Liver (tissue), 9 donors: ENCODE data around the gene DDIAS. TPM values are rescaled to one million over a fixed set of nuclear protein-coding genes. Genes with fewer than 3 reads are reported as not detected.

Source experiments
- DNase-seq: peaks from one replicate; pipeline ENCODE4 v3.0.0-alpha.2; 2017; ENCODE audit warnings: low spot score
- H3K27ac ChIP-seq, 2 donors: one replicate each; pipeline ENCODE4 v1.7.0; 2013; ENCODE audit warnings: inconsistent platforms in 2 of 2, low read length in 2 of 2, control low read depth in 1 of 2, low read depth in 1 of 2, mild to moderate bottlenecking in 1 of 2
- H3K27me3 ChIP-seq, 4 donors: one replicate each; pipeline versions ENCODE4 v1.6.1 to v1.7.0; 2013; ENCODE audit warnings: low read length in 3 of 4, inconsistent platforms in 1 of 4, mild to moderate bottlenecking in 1 of 4, moderate library complexity in 1 of 4; ENCODE audit not compliant: control insufficient read depth in 4 of 4, insufficient read depth in 4 of 4
- H3K36me3 ChIP-seq, 4 donors: one replicate each; pipeline versions ENCODE4 v1.6.1 to v1.7.0; 2013; ENCODE audit warnings: low read length in 3 of 4, mild to moderate bottlenecking in 3 of 4, low read depth in 1 of 4, moderate library complexity in 1 of 4; ENCODE audit not compliant: control insufficient read depth in 4 of 4, insufficient read depth in 3 of 4
- H3K4me1 ChIP-seq, 4 donors: one replicate each; pipeline versions ENCODE4 v1.6.1 to v1.7.0; 2013; ENCODE audit warnings: low read length in 3 of 4, mild to moderate bottlenecking in 3 of 4, moderate library complexity in 1 of 4; ENCODE audit not compliant: control insufficient read depth in 4 of 4, insufficient read depth in 4 of 4
- H3K4me3 ChIP-seq, 3 donors: one replicate each; pipeline versions ENCODE4 v1.6.1 to v1.7.0; 2013; ENCODE audit warnings: low read length in 3 of 3, control low read depth in 1 of 3, low read depth in 1 of 3, mild to moderate bottlenecking in 1 of 3
- H3K9ac ChIP-seq, 2 donors: one replicate each; pipeline ENCODE4 v1.7.0; 2013; ENCODE audit warnings: low read length in 2 of 2, mild to moderate bottlenecking in 2 of 2, moderate library complexity in 2 of 2, control low read depth in 1 of 2, low read depth in 1 of 2
- H3K9me3 ChIP-seq, 4 donors: one replicate each; pipeline versions ENCODE4 v1.6.1 to v1.7.0; 2013; ENCODE audit warnings: low read length in 3 of 4; ENCODE audit not compliant: control insufficient read depth in 4 of 4
- ATF3 ChIP-seq: IDR thresholded peaks from 2 replicates; pipeline ENCODE4 v1.6.1; 2016; ENCODE audit warnings: antibody characterized with exemption
- CTCF ChIP-seq: fragments of 150-350 bp; IDR thresholded peaks from 2 replicates; pipeline ENCODE4 v1.5.1; 2017; ENCODE audit warnings: improper control_type of control experiment, low read depth, low read length; ENCODE audit not compliant: missing input control
- EGR1 ChIP-seq, 2 donors: IDR thresholded peaks; 2 replicates each; pipeline ENCODE4 v1.6.1; 2016 to 2018; ENCODE audit warnings: antibody characterized with exemption in 2 of 2, low read depth in 2 of 2
- FOXA2 ChIP-seq: IDR thresholded peaks from 2 replicates; pipeline ENCODE4 v1.6.1; 2016; ENCODE audit warnings: antibody characterized with exemption
- HNF4A ChIP-seq, 2 donors: conservative IDR thresholded peaks; 2 replicates each; pipeline ENCODE4 v1.6.1; 2016; ENCODE audit warnings: antibody characterized with exemption in 2 of 2, mild to moderate bottlenecking in 2 of 2
- HNF4G ChIP-seq: IDR thresholded peaks from 2 replicates; pipeline ENCODE4 v1.6.1; 2016; ENCODE audit warnings: antibody characterized with exemption
- JUND ChIP-seq, 2 donors: IDR thresholded peaks; 2 replicates each; pipeline ENCODE4 v1.6.1; 2016; ENCODE audit warnings: antibody characterized with exemption in 2 of 2
- RAD21 ChIP-seq, 2 donors: IDR thresholded peaks; 2 replicates each; pipeline ENCODE4 v1.6.1; 2016; ENCODE audit warnings: antibody characterized with exemption in 2 of 2, mild to moderate bottlenecking in 2 of 2
- REST ChIP-seq: IDR thresholded peaks from 2 replicates; pipeline ENCODE4 v1.6.1; 2016; ENCODE audit warnings: antibody characterized with exemption, mild to moderate bottlenecking
- SP1 ChIP-seq: IDR thresholded peaks from 2 replicates; pipeline ENCODE4 v1.6.1; 2018; ENCODE audit warnings: antibody characterized with exemption, mild to moderate bottlenecking
- YY1 ChIP-seq: IDR thresholded peaks from 2 replicates; pipeline ENCODE4 v1.6.1; 2016; ENCODE audit warnings: antibody characterized with exemption, mild to moderate bottlenecking
- ZBTB33 ChIP-seq: IDR thresholded peaks from 2 replicates; pipeline ENCODE4 v1.6.1; 2016; ENCODE audit warnings: antibody characterized with exemption
- WGBS: extraction: QIAGEN DNeasy Blood & Tissue Kit; methylation state at CpG from one replicate; pipeline ENCODE4 v1.1.7; 2013; 5-methylcytosine and 5-hydroxymethylcytosine counted together
- polyA plus RNA-seq, 2 donors: library from polyadenylated mRNA; stranded (reverse) in 1 of 2; unstranded in 1 of 2; fragments of 200-250 nt in 1 of 2; fragments of >200 nt in 1 of 2; fragmentation: Nextera tagmentation in 1 of 2; extraction: Ambion mirVana in 1 of 2; gene quantifications; one replicate each; pipeline versions ENCODE4 v1.2.1 to v1.2.3, GENCODE V29; 2013 to 2015
- total RNA-seq, 2 donors: library from RNA; depleted of rRNA; stranded (reverse); fragments of >200 nt; gene quantifications; one replicate each; pipeline ENCODE4 v1.2.3, GENCODE V29; 2014
- donor health status: healthy.
- donor health status: healthy.
- donor health status: healthy.
- donor health status: healthy.
- donor health status: healthy.

DDIAS gene
- total and polyA plus RNA-seq, 4 donors, result 0.25 to 8.4 (median 0.47) TPM

DNA sequence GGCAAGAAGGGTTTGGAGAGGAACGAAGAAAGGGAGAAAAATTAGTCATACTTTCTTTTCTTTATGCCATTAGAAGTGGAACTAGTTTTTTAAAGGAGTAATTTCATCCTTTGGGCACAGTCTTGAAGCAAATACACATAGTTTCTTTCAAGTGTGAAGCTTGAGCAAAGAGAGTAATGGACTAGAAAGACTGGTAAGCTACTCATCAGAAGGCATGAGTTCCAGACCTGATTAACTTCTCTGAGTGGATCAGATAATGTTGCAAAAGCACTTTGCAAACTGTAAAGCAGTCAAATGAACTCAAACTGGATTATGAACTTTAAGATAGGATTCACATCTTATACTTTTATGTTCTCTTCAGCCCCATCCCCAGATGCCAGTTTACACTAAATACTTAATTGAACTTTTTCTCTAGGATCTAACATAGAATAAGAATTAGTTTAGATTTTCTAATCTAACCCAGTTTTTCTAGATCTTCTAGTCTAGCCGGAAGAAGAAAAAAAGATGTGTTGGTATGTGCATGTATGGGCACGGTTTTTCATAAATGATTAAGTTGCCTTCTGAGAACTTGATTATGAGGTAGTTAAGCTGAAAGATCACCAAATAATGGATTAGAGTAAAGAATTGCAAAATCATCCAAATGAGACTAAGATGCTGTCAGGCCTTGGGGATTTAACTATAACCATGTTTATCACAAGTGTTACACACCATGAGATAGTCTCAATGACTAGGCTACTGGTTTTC, 2.5 kb downstream of the DDIAS start:
- H3K4me1 ChIP-seq, result peaks cover 2 to 26% (median 10%) of the 10 kb centered on the region in 4 donors
- H3K9me3 ChIP-seq, result no peaks in the 10 kb centered on the region
- no peaks in the 10 kb centered on the region for H3K36me3 ChIP-seq
- no peak overlapping the region for H3K9ac ChIP-seq
- H3K4me3 ChIP-seq, result no peak overlapping the region
- 85% methylated on average over 3 of the region's 3 CpGs for WGBS
- no peak for TF ChIP-seq REST
- TF ChIP-seq SP1, result no peak
- TF ChIP-seq RAD21 (IDR thresholded peaks at IDR 0.05), result no peak
- TF ChIP-seq HNF4G, result no peak
- no peak for TF ChIP-seq EGR1 (IDR thresholded peaks at IDR 0.05; ENCODE audit: low read depth in 2 of 2)
- no peaks in the 10 kb centered on the region for H3K27me3 ChIP-seq
- DNase-seq, result no peak
- no peak overlapping the region for H3K27ac ChIP-seq

- Histone ChIP-seq H3K27ac (no peak overlapping the region), H3K9ac (no peak overlapping the region), H3K4me3 (no peak overlapping the region), H3K36me3 (no peaks in the 10 kb centered on the region), H3K27me3 (no peaks in the 10 kb centered on the region), H3K4me1 (peaks cover 2 to 7% (median 5%) of the 10 kb centered on the region in 4 donors), H3K9me3 (no peaks in the 10 kb centered on the region)
- 71% methylated on average over 1 of the region's 1 CpG for WGBS
- no peak for DNase-seq
- TF ChIP-seq ZBTB33 (no peak), FOXA2 (no peak), RAD21 (IDR thresholded peaks at IDR 0.05) (peak; percentile 83 to 84), HNF4A (conservative IDR thresholded peaks at IDR 0.05) (no peak), YY1 (no peak), EGR1 (IDR thresholded peaks at IDR 0.05; ENCODE audit: low read depth in 2 of 2) (no peak), CTCF (peak; percentile 47), JUND (IDR thresholded peaks at IDR 0.05) (peak in 1 of 2 donors; percentile 2), ATF3 (no peak)
Measured at GRCh38 chr11:82906236-82906635, 4.7 kb downstream of the DDIAS start.
